HG02970 (cell line): ENCODE results near the gene RBMS1.

Experiments used
- ATAC-seq: cut with Tn5 transposase; IDR thresholded peaks from one replicate; pipeline ENCODE4 v1.9.1; 2021; ENCODE audit warnings: mild to moderate bottlenecking, moderate library complexity, moderate number of reproducible peaks; ENCODE audit not compliant: unreplicated experiment, low FRiP score

The RBMS1 gene

GRCh38 chr2:160493227-160494028 lies at the start of gene RBMS1:
TSS of gene RBMS1 (minus strand) at chr2:160493807. CDS start at chr2:160493363, 444 bp downstream.
- no peak for ATAC-seq

GRCh38 chr2:160541745-160542144 lies 48.1 kb upstream of the RBMS1 start:
- no peak for ATAC-seq

DNA sequence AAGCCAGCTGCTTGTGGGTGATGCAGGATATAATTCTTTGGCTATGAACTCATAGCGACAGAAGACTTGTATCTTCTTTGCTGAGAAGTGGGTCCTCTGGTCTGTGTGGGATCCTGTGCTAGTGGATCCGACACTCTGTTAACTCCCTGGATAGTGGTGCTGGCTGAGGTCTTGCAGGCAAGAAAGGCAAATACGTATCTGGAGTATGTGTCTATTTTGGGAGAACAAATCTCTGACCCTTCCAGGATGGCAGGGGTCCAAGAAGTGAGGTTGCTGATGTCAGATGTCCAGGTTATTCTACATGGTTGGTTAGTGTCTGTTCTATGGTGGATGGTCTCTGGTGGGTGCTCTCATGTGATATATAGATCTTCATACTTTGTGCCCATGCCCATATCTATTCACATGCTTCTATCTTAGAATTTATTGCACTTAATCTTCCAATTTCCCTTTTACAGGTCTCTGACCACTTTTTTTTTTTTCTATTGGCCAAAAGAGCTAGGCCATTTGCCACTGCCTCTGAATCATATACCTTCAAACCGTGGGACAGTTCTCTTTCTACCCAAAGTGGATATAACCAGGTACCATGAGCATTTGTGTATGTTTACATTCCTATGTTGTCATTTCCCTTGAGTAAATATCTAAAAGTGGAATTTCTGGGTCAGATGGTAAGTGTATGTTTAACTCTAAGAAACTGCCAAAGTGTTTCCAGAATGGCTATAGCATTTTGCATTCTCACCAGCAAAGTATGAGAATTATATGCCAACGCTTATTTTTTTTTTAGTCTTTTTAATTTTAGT lies 45.1 kb upstream of the RBMS1 start:
- ATAC-seq, result no peak

DNA sequence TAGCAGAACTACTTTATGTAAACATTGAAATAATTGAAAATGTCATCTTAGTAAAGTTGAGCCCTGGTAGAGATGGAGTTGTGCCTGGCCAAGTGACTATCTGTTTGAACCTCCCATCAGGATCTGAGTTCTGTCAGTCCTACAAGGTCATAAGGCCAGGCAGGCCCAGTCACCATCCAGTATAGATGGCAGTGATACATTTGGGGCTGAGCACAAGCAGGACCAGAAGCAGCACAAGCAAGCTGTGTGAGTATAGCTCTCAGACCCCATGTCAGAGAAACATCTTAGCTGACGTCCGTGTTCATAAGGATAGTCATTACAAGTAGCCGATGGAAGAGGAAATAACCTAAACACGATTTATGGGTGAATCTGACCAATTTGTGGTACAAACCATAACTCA lies 44.5 kb upstream of the RBMS1 start:
- no peak for ATAC-seq

DNA sequence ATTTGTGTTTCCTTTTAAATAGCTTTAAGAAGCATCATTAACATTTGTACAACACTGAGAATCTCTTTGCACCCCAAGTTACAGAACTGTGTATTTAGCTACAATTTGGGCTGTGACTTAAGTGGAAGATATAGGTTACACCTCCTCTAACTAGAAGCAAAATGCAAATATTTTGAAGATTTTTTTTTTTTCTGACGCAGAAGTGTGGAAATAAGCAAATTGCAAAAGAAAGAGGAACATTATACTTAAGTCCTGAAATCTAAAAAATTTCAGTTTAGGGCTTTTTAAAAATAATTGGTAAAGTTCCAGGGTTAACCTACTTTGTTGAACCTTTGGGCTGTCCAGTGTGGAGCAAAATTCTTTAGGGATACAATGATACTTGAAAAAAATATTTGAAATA lies 41.4 kb upstream of the RBMS1 start:
- ATAC-seq, result no peak

DNA sequence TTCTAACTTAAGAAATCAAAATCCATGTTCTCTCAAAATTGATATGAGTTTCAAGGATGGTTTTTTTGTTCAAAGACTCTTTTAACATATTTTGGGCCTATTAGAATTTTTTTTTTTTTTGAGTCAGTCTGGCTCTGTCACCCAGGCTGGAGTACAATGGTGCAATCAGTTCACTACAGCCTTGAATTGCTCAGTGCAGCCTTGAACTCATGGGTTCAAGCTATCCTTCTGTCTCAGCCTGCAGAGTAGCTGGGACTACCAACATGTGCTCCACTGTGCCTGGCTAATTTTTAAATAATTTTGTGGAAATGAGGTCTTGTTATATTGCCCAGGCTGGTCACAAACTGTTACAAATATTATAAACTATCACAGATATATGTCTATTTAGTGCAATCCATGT lies 40.6 kb upstream of the RBMS1 start:
- no peak for ATAC-seq

DNA sequence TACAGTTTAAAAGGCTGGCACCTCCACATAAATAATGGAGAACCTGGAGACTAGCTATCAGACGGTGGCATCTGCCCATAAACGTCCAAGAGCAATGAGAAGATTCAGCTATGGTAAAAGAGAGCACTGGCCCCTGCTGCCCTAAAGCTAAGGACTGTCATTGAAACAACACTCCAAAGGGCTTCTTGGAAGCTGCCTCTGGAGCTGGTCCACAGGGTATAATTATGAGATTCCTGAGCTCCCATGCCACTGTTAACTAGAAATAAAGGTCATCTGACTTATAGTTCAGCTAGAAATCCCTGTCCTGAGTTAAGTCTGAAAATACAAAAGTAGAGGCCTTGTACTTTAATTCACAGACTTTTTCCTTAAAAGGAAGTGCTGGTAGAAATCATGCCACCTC lies 39.9 kb upstream of the RBMS1 start:
- no peak for ATAC-seq

- no peak for ATAC-seq
Measured at GRCh38 chr2:160532388-160532787, 38.8 kb upstream of the RBMS1 start.

GRCh38 chr2:160522951-160523710 lies 29.5 kb upstream of the RBMS1 start:
- ATAC-seq, result no peak

DNA sequence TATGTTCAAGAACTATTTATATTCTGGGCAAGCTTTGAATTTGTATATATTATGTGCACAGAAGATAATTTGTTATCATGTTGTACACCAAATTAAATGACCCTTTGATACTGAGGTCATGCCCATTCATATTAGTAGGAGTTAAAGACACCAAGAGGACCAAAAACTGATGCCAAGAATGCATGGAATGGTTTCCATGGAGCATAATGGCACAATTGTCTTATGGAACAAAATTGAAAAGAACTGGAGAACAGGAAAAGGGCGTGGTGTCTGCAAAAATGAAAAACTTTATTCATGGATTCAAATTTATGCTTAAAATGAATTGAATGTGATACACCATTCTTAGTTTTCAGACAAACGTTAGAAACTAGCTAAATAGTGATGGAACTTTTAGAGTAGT lies 24.1 kb upstream of the RBMS1 start:
- ATAC-seq, result no peak

- ATAC-seq, result no peak
Measured at GRCh38 chr2:160516547-160517365, 23.1 kb upstream of the RBMS1 start.

DNA sequence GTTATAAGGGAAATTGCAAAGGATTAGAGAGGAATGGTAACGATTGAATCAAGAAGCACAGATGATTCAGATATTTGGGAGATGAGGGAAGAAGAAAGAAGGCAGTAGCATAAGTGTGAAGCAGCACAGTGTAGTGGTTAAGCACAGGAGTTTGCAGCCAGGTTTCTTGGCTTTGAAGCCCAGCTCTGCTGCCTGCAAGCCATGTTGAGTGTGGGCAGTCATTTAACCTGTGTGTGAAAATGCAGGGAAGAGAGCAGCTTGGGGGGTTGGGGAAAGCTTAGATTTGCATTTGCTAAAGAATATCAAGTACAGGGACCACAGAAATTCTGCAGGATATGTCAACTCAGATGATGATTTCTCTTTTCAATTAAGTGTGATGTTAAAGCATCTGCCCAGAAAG lies 21.5 kb upstream of the RBMS1 start:
- ATAC-seq, result no peak

DNA sequence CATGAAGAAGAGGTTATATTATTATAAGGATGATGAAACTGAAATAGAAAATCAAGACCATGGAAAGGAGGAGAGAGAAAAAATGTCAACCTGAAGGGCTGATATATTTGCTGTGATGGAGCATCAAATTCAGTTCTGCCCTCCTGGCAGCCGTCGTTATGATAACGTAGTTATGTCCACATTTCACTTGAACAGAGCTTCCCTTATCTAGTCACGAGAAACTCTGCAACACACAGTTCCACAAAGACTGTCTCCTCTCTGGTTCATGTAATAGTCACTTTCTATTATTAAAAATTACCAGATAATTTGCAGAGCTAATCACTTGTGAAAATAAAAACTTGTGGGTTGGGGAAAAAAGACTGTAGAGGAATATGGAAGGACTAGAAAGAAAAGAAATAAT lies 19.5 kb upstream of the RBMS1 start:
- ATAC-seq, result no peak

DNA sequence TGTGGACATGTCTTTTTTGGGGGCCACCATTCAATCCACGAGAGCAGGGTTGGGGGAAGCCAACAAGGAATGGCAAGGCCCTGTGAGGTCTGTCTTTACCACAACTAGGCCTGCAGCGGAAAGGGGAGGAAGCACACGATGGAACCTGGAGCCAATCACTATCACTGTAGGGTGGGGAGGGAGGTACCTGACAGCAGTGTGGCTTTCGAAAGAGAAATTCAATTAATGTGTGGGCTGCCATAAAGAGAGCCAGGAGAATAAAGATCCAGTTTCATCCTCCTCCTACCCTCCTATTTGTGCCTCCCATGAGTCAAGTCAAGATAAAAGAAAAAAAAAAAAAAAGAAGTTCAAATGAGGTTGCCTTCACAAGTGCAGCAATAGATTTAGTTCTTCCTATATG lies 18.9 kb upstream of the RBMS1 start:
- ATAC-seq, result no peak

DNA sequence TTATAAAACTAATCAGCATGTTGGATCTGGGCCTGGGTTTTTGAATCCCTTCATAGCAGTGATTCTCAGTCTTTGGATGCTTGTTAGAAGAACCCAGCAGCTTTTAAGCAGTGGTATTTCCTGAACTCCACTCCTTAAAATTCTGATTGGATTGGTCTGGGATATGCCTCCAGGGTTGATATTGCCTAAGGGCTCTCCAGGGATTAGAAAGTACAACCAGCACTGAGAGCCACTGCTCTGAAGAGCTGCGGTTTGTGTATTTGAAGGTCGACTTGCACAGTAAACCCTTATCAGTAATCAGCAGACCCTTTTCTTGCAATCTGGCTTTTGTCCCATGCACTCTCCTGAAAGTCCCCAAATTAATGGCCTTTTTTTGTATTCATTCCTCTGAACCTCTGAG lies 17.0 kb upstream of the RBMS1 start:
- no peak for ATAC-seq

DNA sequence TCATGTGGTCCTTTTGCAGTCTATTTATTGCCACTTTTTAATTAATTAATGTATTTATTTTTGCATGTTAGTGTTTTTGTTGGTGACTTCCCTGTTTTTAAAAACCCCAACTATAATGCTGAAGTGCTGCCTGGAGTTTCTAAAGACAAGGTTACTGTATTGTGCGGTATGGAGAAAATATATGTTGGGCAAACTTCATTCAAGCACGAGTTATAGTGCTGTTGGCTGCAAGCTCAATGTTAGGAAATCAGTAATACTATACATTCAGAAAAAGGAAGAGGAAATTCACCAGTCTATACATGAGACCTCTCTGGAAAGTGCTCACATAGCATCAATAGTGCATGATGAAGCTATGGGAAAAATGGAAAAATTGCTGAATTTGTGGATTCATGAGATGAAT lies 15.4 kb upstream of the RBMS1 start:
- no peak for ATAC-seq

GRCh38 chr2:160507464-160507863 lies 13.9 kb upstream of the RBMS1 start:
- no peak for ATAC-seq

DNA sequence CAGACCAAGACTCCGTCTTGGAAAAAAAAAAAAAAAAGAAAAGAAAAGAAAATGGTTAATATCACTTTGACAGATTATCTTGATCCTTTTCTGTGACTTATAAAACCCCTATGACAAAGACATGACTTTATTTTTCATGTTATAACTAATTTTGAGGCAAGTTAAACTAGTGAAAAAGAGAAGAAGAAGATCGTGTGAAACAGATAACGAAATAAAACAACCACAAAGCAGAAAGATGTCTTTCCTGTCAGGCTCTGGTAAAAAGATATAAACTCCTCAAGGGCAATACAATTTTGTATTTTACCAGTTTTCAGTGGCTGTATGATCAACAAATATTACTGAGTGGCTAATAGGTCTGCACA lies 13.4 kb upstream of the RBMS1 start:
- no peak for ATAC-seq

- no peak for ATAC-seq
Measured at GRCh38 chr2:160506371-160507045, 12.9 kb upstream of the RBMS1 start.

DNA sequence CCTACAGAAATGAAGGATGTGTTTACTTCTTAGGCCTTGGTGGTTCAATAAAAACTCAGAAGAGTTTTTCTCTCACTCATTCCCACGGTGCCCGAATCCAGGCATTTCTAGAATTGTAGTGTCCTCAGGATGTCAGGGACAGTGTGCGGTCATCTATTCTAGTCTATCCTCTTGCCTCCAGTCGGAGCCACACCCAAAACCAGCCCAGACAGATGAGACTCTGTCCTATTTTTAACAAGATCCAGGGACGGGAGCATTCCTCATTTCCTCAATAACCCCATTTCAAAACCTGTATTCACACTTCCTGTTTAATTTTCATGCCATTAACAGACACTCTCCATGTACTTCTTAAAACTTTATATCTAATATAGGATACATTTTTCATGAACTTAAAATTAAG lies 11.6 kb upstream of the RBMS1 start:
- ATAC-seq, result no peak
